GM18520 (cell line): Measurements from ENCODE around the gene SLC25A21.
"Not testable (repeated sequence)": the region's sequence is repeated elsewhere in the genome, so short reads cannot be mapped to it uniquely, and the experiment has no call there.

Experiments
- ATAC-seq: cut with Tn5 transposase; IDR thresholded peaks from one replicate; pipeline ENCODE4 v1.9.1; 2021; ENCODE audit not compliant: unreplicated experiment

The SLC25A21 gene

GRCh38 chr14:36996133-36996856 lies 176.1 kb downstream of the SLC25A21 start:
- ATAC-seq = no peak

- ATAC-seq = no peak
These were observed 182.6 kb downstream of the SLC25A21 start for GRCh38 chr14:36989806-36990205.

GRCh38 chr14:36988989-36989388 lies 183.4 kb downstream of the SLC25A21 start:
- ATAC-seq = no peak

- ATAC-seq = no peak
These were observed 183.8 kb downstream of the SLC25A21 start for GRCh38 chr14:36988568-36988967.

- no peak for ATAC-seq
These were observed 186.0 kb downstream of the SLC25A21 start for GRCh38 chr14:36986407-36986806.

GRCh38 chr14:36981832-36982529 lies 190.4 kb downstream of the SLC25A21 start:
- no peak for ATAC-seq

- not testable (repeated sequence) for ATAC-seq
These were observed 192.0 kb downstream of the SLC25A21 start for GRCh38 chr14:36980413-36980812.

- ATAC-seq = no peak
These were observed 192.5 kb downstream of the SLC25A21 start for GRCh38 chr14:36979863-36980262.

GRCh38 chr14:36976571-36977023 lies 195.8 kb downstream of the SLC25A21 start:
- no peak for ATAC-seq

GRCh38 chr14:36975834-36976233 lies 196.6 kb downstream of the SLC25A21 start:
- ATAC-seq = no peak

- no peak for ATAC-seq
These were observed 197.4 kb downstream of the SLC25A21 start for GRCh38 chr14:36974985-36975384.

GRCh38 chr14:36973806-36974442 lies 198.5 kb downstream of the SLC25A21 start:
- no peak for ATAC-seq

GRCh38 chr14:36971263-36971855 lies 201.0 kb downstream of the SLC25A21 start:
- ATAC-seq = no peak

- no peak for ATAC-seq
These were observed 204.4 kb downstream of the SLC25A21 start for GRCh38 chr14:36967892-36968555.

- ATAC-seq = no peak
These were observed 216.4 kb downstream of the SLC25A21 start for GRCh38 chr14:36955967-36956366.

GRCh38 chr14:36955376-36955775 lies 217.0 kb downstream of the SLC25A21 start:
- no peak for ATAC-seq

GRCh38 chr14:36952689-36953088 lies 219.7 kb downstream of the SLC25A21 start:
- no peak for ATAC-seq

- ATAC-seq = no peak
These were observed 221.0 kb downstream of the SLC25A21 start for GRCh38 chr14:36951380-36951911.

- ATAC-seq = no peak
These were observed 221.6 kb downstream of the SLC25A21 start for GRCh38 chr14:36950812-36951211.

GRCh38 chr14:36949371-36949770 lies 223.0 kb downstream of the SLC25A21 start:
- no peak for ATAC-seq
